Activated CD4-positive, alpha-beta T cell treated with anti-CD3 and anti-CD28 coated beads for 36 hours (primary cell): Measurements from ENCODE around the gene RAB40A. TPM values are rescaled to one million over a fixed set of nuclear protein-coding genes. Genes with fewer than 3 reads are reported as not detected.
"Not testable (repeated sequence)": the region's sequence is repeated elsewhere in the genome, so short reads cannot be mapped to it uniquely, and the experiment has no call there.

Source experiments
- ATAC-seq: fragments of 200-7000 bp; cut with Tn5 transposase; one replicate; pipeline ENCODE4 v1.10.0; 2021; ENCODE audit warnings: mild to moderate bottlenecking, moderate library complexity
- CTCF ChIA-PET: fragments of 350-600 bp; sonication (Branson Sonifier 250); formaldehyde crosslinking; loops from one replicate; lab custom pipeline; 2021; ENCODE audit warnings: antibody characterized with exemption; lab: Charles Lee
- POLR2A ChIA-PET: fragments of 350-600 bp; sonication (Branson Sonifier 250); formaldehyde crosslinking; loops from one replicate; lab custom pipeline; 2021; ENCODE audit warnings: antibody characterized with exemption, inconsistent platforms; lab: Charles Lee
- DNase-seq: peaks from one replicate; pipeline ENCODE4 v3.0.0-alpha.2; 2020
- H3K27ac Mint-ChIP-seq: one replicate; pipeline ENCODE4 v1.8.0; 2021; ENCODE audit warnings: mixed read lengths
- H3K27me3 Mint-ChIP-seq: one replicate; pipeline ENCODE4 v1.8.0; 2021; ENCODE audit warnings: mixed read lengths
- H3K36me3 Mint-ChIP-seq: one replicate; pipeline ENCODE4 v1.8.0; 2021; ENCODE audit warnings: low read depth, mixed read lengths
- H3K4me1 Mint-ChIP-seq: one replicate; pipeline ENCODE4 v1.8.0; 2021; ENCODE audit warnings: mixed read lengths
- H3K4me3 Mint-ChIP-seq: one replicate; pipeline ENCODE4 v1.8.0; 2021; ENCODE audit warnings: mild to moderate bottlenecking, moderate library complexity, mixed read lengths
- H3K9me3 Mint-ChIP-seq: one replicate; pipeline ENCODE4 v1.8.0; 2021; ENCODE audit warnings: low read depth, mixed read lengths
- intact Hi-C, 2 experiments: fragments of 100-400 bp; cut with DNase I in 1 of 2; cut with micrococcal nuclease in 1 of 2; formaldehyde crosslinking; loops; one replicate each; pipeline versions ENCODE4 v1.14.2 to v1.15.1; 2022 to 2024; cut with DNase I, micrococcal nuclease
- total RNA-seq, 2 experiments: library from RNA; stranded (reverse); gene quantifications; one replicate each; pipeline ENCODE4 v1.2.3, GENCODE V29; 2021

Gene RAB40A
- total RNA-seq, 2 experiments from 2014 or later, result 0.12 to 0.18 TPM

- Mint-ChIP-seq H3K4me1 (peaks cover 8% of the 10 kb centered on the region), H3K27ac (no peak overlapping the region), H3K27me3 (peaks cover 2% of the 10 kb centered on the region), H3K4me3 (no peak overlapping the region), H3K9me3 (no peaks in the 10 kb centered on the region), H3K36me3 (no peaks in the 10 kb centered on the region)
- ChIA-PET CTCF (no interaction called here), POLR2A (no interaction called here)
- no peak for DNase-seq
- no peak for ATAC-seq
- intact Hi-C loops, result loop anchor here in 1 of 2 experiments (5.0 kb wide), 1 partner anchor 104 kb away; the partner anchor contains the start of gene TCEAL9
These were observed 58.1 kb downstream of the RAB40A start for GRCh38 chrX:103461156-103461555.

- CTCF ChIA-PET, H3K9me3 Mint-ChIP-seq, DNase-seq, H3K4me3 Mint-ChIP-seq, H3K27ac Mint-ChIP-seq, H3K4me1 Mint-ChIP-seq, POLR2A ChIA-PET, ATAC-seq, H3K27me3 Mint-ChIP-seq, H3K36me3 Mint-ChIP-seq: not testable (repeated sequence)
- intact Hi-C loops, result loop anchor here in 1 of 2 experiments (5.0 kb wide), 1 partner anchor 103 kb away; the partner anchor contains the start of gene TCEAL9
These were observed 59.1 kb downstream of the RAB40A start for GRCh38 chrX:103460001-103460755.

- Mint-ChIP-seq H3K36me3 (no peaks in the 10 kb centered on the region), H3K4me1 (no peaks in the 10 kb centered on the region), H3K9me3 (no peaks in the 10 kb centered on the region), H3K4me3 (no peak overlapping the region), H3K27me3 (peaks cover 2% of the 10 kb centered on the region), H3K27ac (no peak overlapping the region)
- intact Hi-C loops, result no loop called here
- ATAC-seq (no peak), DNase-seq (no peak)
- ChIA-PET POLR2A (no interaction called here), CTCF (no interaction called here)
These were observed 65.6 kb downstream of the RAB40A start for GRCh38 chrX:103453655-103454054.

Other genes with a start within 250 kb of the RAB40A start
- gene TCEAL5, start 242.7 kb downstream of the RAB40A start, total RNA-seq, result not detected
- gene BEX2, start 208.5 kb downstream of the RAB40A start, total RNA-seq, result 10 to 100 TPM in 1 of 2 experiments, 1 to 10 TPM in 1; 7.4 to 11.5 TPM
- not detected for gene TCEAL7, start 189.2 kb downstream of the RAB40A start, total RNA-seq
- gene TCEAL9, start 163.0 kb downstream of the RAB40A start, total RNA-seq, result 1 to 10 TPM; 1.5 to 2.3 TPM
- gene BEX3, start 143.0 kb downstream of the RAB40A start, total RNA-seq, result 10 to 100 TPM; 21.1 to 22.0 TPM
- 10 to 100 TPM; 17.1 to 18.5 TPM for gene TCEAL4, start 66.0 kb upstream of the RAB40A start, total RNA-seq
- gene TCEAL3, start 88.5 kb upstream of the RAB40A start, total RNA-seq, result 1 to 10 TPM; 5.1 to 7.3 TPM
- 1 to 10 TPM; 5.9 to 8.7 TPM for gene TCEAL1, start 109.5 kb upstream of the RAB40A start, total RNA-seq
- 100 to 1,000 TPM; 239 to 257 TPM for gene MORF4L2, start 167.2 kb upstream of the RAB40A start, total RNA-seq
- under 1 TPM; 0.25 to 0.79 TPM for gene TMEM31, start 191.4 kb upstream of the RAB40A start, total RNA-seq